CD14-positive monocyte (primary cell): ENCODE measurements around the gene PHF23. TPM values are rescaled to one million over a fixed set of nuclear protein-coding genes. Genes with fewer than 3 reads are reported as not detected.

Experiments used
- DNase-seq, 3 donors: peaks; one replicate each; pipeline ENCODE4 v3.0.0-alpha.2; 2011 to 2022
- H2AFZ ChIP-seq: 2 replicates; pipeline ENCODE4 v1.6.0; 2012; ENCODE audit warnings: mild to moderate bottlenecking, low read depth, low read length, inconsistent platforms; ENCODE audit not compliant: insufficient read depth, poor library complexity, severe bottlenecking
- H3K27ac ChIP-seq, 2 donors: 1 replicate in 1 of 2; 2 replicates in 1 of 2; pipeline ENCODE4 v1.5.1; 2012 to 2013; ENCODE audit warnings: low read length in 2 of 2, control low read depth in 1 of 2, inconsistent platforms in 1 of 2, low read depth in 1 of 2, mild to moderate bottlenecking in 1 of 2
- H3K27me3 ChIP-seq, 2 donors: one replicate each; pipeline versions ENCODE4 v1.6.0 to v1.6.1; 2011 to 2013; ENCODE audit warnings: low read length in 2 of 2; ENCODE audit not compliant: control insufficient read depth in 2 of 2, insufficient read depth in 2 of 2
- H3K36me3 ChIP-seq, 2 donors: replicated peaks in 1 of 2; 1 replicate in 1 of 2; 2 replicates in 1 of 2; pipeline versions ENCODE4 v1.5.1 to v1.6.1; 2012 to 2013; ENCODE audit warnings: low read length in 2 of 2, control low read depth in 1 of 2, inconsistent platforms in 1 of 2, mild to moderate bottlenecking in 1 of 2; ENCODE audit not compliant: insufficient read depth in 2 of 2, control insufficient read depth in 1 of 2
- H3K4me1 ChIP-seq, 2 donors: 1 replicate in 1 of 2; 2 replicates in 1 of 2; pipeline versions ENCODE4 v1.5.1 to v1.6.1; 2012 to 2013; ENCODE audit warnings: low read length in 2 of 2, control low read depth in 1 of 2, inconsistent platforms in 1 of 2, mild to moderate bottlenecking in 1 of 2, moderate library complexity in 1 of 2; ENCODE audit not compliant: insufficient read depth in 2 of 2, control insufficient read depth in 1 of 2
- H3K4me2 ChIP-seq: replicated peaks from 2 replicates; pipeline ENCODE3; 2012; ENCODE audit warnings: low read length, moderate library complexity, mild to moderate bottlenecking; ENCODE audit not compliant: poor library complexity, severe bottlenecking; ENCODE audit errors: extremely low read depth
- H3K4me3 ChIP-seq, 3 experiments: fragments of 200-600 bp in 1 of 3; sonication (generic) in 1 of 3; replicated peaks in 1 of 3; 1 replicate in 2 of 3; 2 replicates in 1 of 3; pipeline ENCODE4 v1.5.1; 2011 to 2013; ENCODE audit warnings: low read length in 3 of 3, mild to moderate bottlenecking in 3 of 3, control low read depth in 2 of 3, low read depth in 2 of 3, inconsistent platforms in 1 of 3, moderate library complexity in 1 of 3
- H3K79me2 ChIP-seq: 2 replicates; pipeline ENCODE4 v1.6.0; 2012; ENCODE audit warnings: mild to moderate bottlenecking, control low read depth, inconsistent platforms, low read length, moderate library complexity; ENCODE audit not compliant: insufficient read depth
- H3K9ac ChIP-seq: 2 replicates; pipeline ENCODE4 v1.6.0; 2017; ENCODE audit warnings: low read length, mild to moderate bottlenecking; ENCODE audit not compliant: insufficient read depth, poor library complexity, severe bottlenecking
- H3K9me3 ChIP-seq, 2 donors: replicated peaks in 1 of 2; 1 replicate in 1 of 2; 2 replicates in 1 of 2; pipeline versions ENCODE4 v1.5.1 to v1.6.1; 2012 to 2013; ENCODE audit warnings: low read length in 2 of 2, control low read depth in 1 of 2; ENCODE audit not compliant: control insufficient read depth in 1 of 2, insufficient read depth in 1 of 2
- H4K20me1 ChIP-seq: 2 replicates; pipeline ENCODE4 v1.6.0; 2012; ENCODE audit warnings: mild to moderate bottlenecking, low read length, control low read depth, moderate library complexity; ENCODE audit not compliant: insufficient read depth
- H3K27ac Mint-ChIP-seq, 7 donors: one replicate each; pipeline ENCODE4 v1.8.0; 2020; ENCODE audit warnings: mild to moderate bottlenecking in 7 of 7, mixed read lengths in 7 of 7, moderate library complexity in 6 of 7, inconsistent platforms in 2 of 7
- H3K27me3 Mint-ChIP-seq, 3 donors: one replicate each; pipeline ENCODE4 v1.8.0; 2021 to 2022; ENCODE audit warnings: low read depth in 3 of 3, mild to moderate bottlenecking in 3 of 3, mixed read lengths in 3 of 3, moderate library complexity in 3 of 3, inconsistent platforms in 1 of 3
- H3K36me3 Mint-ChIP-seq, 2 donors: one replicate each; pipeline ENCODE4 v1.8.0; 2020; ENCODE audit warnings: mixed read lengths in 2 of 2, inconsistent platforms in 1 of 2, mild to moderate bottlenecking in 1 of 2
- H3K4me1 Mint-ChIP-seq: one replicate; pipeline ENCODE4 v1.8.0; 2020; ENCODE audit warnings: mild to moderate bottlenecking, mixed read lengths
- H3K4me3 Mint-ChIP-seq, 2 donors: one replicate each; pipeline ENCODE4 v1.8.0; 2020; ENCODE audit warnings: mild to moderate bottlenecking in 2 of 2, mixed read lengths in 2 of 2, moderate library complexity in 1 of 2
- H3K9me3 Mint-ChIP-seq, 7 donors: one replicate each; pipeline ENCODE4 v1.8.0; 2020 to 2022; ENCODE audit warnings: mixed read lengths in 7 of 7, mild to moderate bottlenecking in 6 of 7, moderate library complexity in 6 of 7, inconsistent platforms in 2 of 7
- CTCF ChIP-seq: fragments of 200-600 bp; IDR thresholded peaks from one replicate; pipeline ENCODE4 v1.8.0; 2022; ENCODE audit warnings: antibody characterized with exemption, mild to moderate bottlenecking
- WGBS: methylation state at CpG from one replicate; pipeline ENCODE4 v1.1.5; 2013; ENCODE audit warnings: missing lambda C conversion rate; ENCODE audit not compliant: insufficient coverage; 5-methylcytosine and 5-hydroxymethylcytosine counted together
- intact Hi-C, 2 donors: fragments of 100-400 bp; cut with micrococcal nuclease; formaldehyde crosslinking; loops; one replicate each; pipeline versions ENCODE4 v1.15.0 to v1.15.1; 2023
- polyA plus RNA-seq, 3 donors: library from polyadenylated mRNA; depleted of rRNA in 1 of 3; unstranded in 2 of 3; stranded (reverse) in 1 of 3; fragments of 300-500 nt in 2 of 3; fragments of >200 nt in 1 of 3; fragmentation: Illumina TruSeq in 2 of 3; gene quantifications; 1 replicate in 2 of 3; 2 replicates in 1 of 3; pipeline ENCODE4 v1.2.3, GENCODE V29; 2012 to 2021

The PHF23 gene
- polyA plus RNA-seq, 3 donors = 12.0 to 18.0 (median 12.9) TPM

GRCh38 chr17:7214300-7215135 lies 24.7 kb downstream of the PHF23 start:
- H3K9ac ChIP-seq = peak overlapping the region; percentile 39
- WGBS = 0% methylated on average over 31 of the region's 45 CpGs
- peak overlapping the region; percentile 69 to 71 for H3K27ac ChIP-seq
- H3K27me3 Mint-ChIP-seq = peaks cover 1 to 11% (median 3%) of the 10 kb centered on the region in 3 donors
- H2AFZ ChIP-seq = no peak overlapping the region
- no peaks in the 10 kb centered on the region for H3K36me3 ChIP-seq
- H3K27me3 ChIP-seq = no peaks in the 10 kb centered on the region
- H3K79me2 ChIP-seq = peaks cover 63% of the 10 kb centered on the region
- H3K4me2 ChIP-seq = peak overlapping the region; percentile 78
- peaks cover 4 to 12% of the 10 kb centered on the region in 2 donors for H3K36me3 Mint-ChIP-seq
- H3K4me3 Mint-ChIP-seq = peak overlapping the region; percentile 89 to 90
- peak; percentile 91 to 96 (median 92) for DNase-seq
- H3K9me3 Mint-ChIP-seq = no peaks in the 10 kb centered on the region
- H3K4me1 ChIP-seq = peaks cover 56 to 59% of the 10 kb centered on the region in 2 donors
- H3K4me3 ChIP-seq = peak overlapping the region; percentile 46 to 83 (median 62)
- H3K27ac Mint-ChIP-seq = peak overlapping the region; percentile 91 to 100 (median 99)
- intact Hi-C loops = loop anchor here in 1 of 2 donors (2.0 to 10.0 kb wide), 3 partner anchors 20 to 190 kb away; partner anchors contain the start of genes CTDNEP1, DVL2, ELP5 and NLGN2
- H3K4me1 Mint-ChIP-seq = peaks cover 66% of the 10 kb centered on the region
- H4K20me1 ChIP-seq = peaks cover 52% of the 10 kb centered on the region
- H3K9me3 ChIP-seq = no peaks in the 10 kb centered on the region
- TF ChIP-seq CTCF = peak; percentile 50

DNA sequence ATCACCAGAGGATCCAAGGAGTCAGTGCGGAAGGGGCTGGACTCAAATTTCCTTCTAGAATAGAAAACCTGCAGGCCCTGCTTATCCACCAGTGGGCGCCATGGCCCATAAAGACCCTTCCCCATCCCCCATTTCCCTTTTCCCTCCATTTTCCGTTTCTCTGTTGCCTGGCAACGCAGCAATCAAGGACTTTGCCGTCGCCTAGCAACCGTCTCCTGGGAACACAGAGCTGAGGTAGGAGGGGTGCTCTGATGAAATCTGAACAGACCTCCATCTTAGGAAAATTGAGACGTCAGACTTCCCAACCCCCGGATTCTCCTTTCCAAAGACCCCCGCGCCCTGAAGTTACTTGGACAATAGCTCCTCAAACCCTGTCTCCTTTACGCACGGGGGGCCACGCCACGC lies 25.4 kb downstream of the PHF23 start:
- Mint-ChIP-seq H3K27me3 (peaks cover 0 to 11% (median 3%) of the 10 kb centered on the region in 3 donors), H3K4me3 (peak overlapping the region; percentile 89 to 90), H3K36me3 (peaks cover 4 to 14% of the 10 kb centered on the region in 2 donors), H3K9me3 (no peaks in the 10 kb centered on the region), H3K4me1 (peaks cover 60% of the 10 kb centered on the region), H3K27ac (peak overlapping the region; percentile 91 to 100 (median 99))
- H3K27ac ChIP-seq = peak overlapping the region; percentile 69 to 71
- H3K9me3 ChIP-seq = no peaks in the 10 kb centered on the region
- no peaks in the 10 kb centered on the region for H3K36me3 ChIP-seq
- WGBS = 1% methylated on average over 10 of the region's 15 CpGs
- peaks cover 68% of the 10 kb centered on the region for H3K79me2 ChIP-seq
- peak; percentile 86 to 94 (median 89) for DNase-seq
- peaks cover 58% of the 10 kb centered on the region for H4K20me1 ChIP-seq
- no peak overlapping the region for H2AFZ ChIP-seq
- no peaks in the 10 kb centered on the region for H3K27me3 ChIP-seq
- H3K4me2 ChIP-seq = peak overlapping the region; percentile 78
- H3K4me3 ChIP-seq = peak overlapping the region; percentile 46 to 83 (median 62)
- peak; percentile 36 for TF ChIP-seq CTCF
- intact Hi-C loops = loop anchor here in 1 of 2 donors (2.0 to 10.0 kb wide), 2 partner anchors 21 to 191 kb away; partner anchors contain the start of genes DVL2, NLGN2 and TMEM256
- peaks cover 50 to 53% of the 10 kb centered on the region in 2 donors for H3K4me1 ChIP-seq
- H3K9ac ChIP-seq = peak overlapping the region; percentile 39
